HL-60 (cell line): ENCODE measurements around the gene FGF23.

ENCODE experiments used
- DNase-seq, 2 experiments: peaks; one replicate each; pipeline ENCODE4 v3.0.0-alpha.2; 2010 to 2020; ENCODE audit warnings: low read depth in 1 of 2, low spot score in 1 of 2
- H3K27ac ChIP-seq: fragments of 250-450 bp; sonication (Bioruptor Pico); replicated peaks from 2 replicates; pipeline ENCODE4 v1.5.1; 2020; ENCODE audit warnings: mild to moderate bottlenecking, moderate library complexity
- H3K27me3 ChIP-seq: fragments of 250-450 bp; sonication (Bioruptor Pico); 2 replicates; pipeline ENCODE4 v1.5.1; 2021; ENCODE audit warnings: mild to moderate bottlenecking, moderate library complexity; ENCODE audit not compliant: insufficient read depth, poor library complexity, severe bottlenecking
- H3K4me3 ChIP-seq: replicated peaks from 2 replicates; pipeline ENCODE4 v1.5.1; 2011; ENCODE audit warnings: mild to moderate bottlenecking, control low read depth, low read length; ENCODE audit not compliant: insufficient read depth
- GABPA ChIP-seq: IDR thresholded peaks from 2 replicates; pipeline ENCODE4 v1.6.1; 2012; ENCODE audit warnings: low read depth
- POLR2AphosphoS5 ChIP-seq: IDR thresholded peaks from 2 replicates; pipeline ENCODE4 v1.6.1; 2012; ENCODE audit warnings: low read depth
- SPI1 ChIP-seq: IDR thresholded peaks from 2 replicates; pipeline ENCODE4 v1.6.1; 2012; ENCODE audit warnings: low read depth, mild to moderate bottlenecking, borderline replicate concordance
- TF ChIP-seq, protein P1 (sequence below): IDR thresholded peaks from 2 replicates; pipeline ENCODE4 v1.6.1; 2012; ENCODE audit warnings: low read depth; ENCODE audit not compliant: insufficient replicate concordance
- TF ChIP-seq, protein P2 (sequence below): IDR thresholded peaks from one replicate; pipeline ENCODE4 v1.5.1; 2011; ENCODE audit warnings: low read length, control low read depth, inconsistent platforms; ENCODE audit not compliant: insufficient read depth

FGF23 gene

DNA sequence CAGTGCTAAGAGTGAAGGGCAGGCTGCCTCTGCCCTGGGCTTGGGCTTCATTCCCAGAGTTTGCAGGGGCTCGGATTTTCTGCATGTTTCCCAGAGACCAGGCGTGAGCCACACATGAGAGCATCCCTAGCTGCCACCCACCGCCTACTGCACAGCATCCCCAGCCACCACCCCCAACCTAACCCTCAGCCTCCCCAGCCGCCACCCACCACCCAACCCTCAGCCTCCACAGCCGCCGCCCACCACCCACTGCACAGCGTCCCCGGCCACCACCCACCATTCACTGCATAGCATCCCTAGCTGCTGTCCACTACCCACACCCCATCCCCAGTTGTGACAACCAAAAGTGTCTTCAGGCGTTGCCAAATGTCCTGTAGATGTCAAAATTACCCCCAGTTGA lies 43.5 kb upstream of the FGF23 start:
- Histone ChIP-seq H3K27me3 (no peaks in the 10 kb centered on the region), H3K4me3 (no peak overlapping the region), H3K27ac (no peak overlapping the region)
- TF ChIP-seq SPI1 (no peak), GABPA (no peak), POLR2AphosphoS5 (no peak)
- TF ChIP-seq, protein P1, sequence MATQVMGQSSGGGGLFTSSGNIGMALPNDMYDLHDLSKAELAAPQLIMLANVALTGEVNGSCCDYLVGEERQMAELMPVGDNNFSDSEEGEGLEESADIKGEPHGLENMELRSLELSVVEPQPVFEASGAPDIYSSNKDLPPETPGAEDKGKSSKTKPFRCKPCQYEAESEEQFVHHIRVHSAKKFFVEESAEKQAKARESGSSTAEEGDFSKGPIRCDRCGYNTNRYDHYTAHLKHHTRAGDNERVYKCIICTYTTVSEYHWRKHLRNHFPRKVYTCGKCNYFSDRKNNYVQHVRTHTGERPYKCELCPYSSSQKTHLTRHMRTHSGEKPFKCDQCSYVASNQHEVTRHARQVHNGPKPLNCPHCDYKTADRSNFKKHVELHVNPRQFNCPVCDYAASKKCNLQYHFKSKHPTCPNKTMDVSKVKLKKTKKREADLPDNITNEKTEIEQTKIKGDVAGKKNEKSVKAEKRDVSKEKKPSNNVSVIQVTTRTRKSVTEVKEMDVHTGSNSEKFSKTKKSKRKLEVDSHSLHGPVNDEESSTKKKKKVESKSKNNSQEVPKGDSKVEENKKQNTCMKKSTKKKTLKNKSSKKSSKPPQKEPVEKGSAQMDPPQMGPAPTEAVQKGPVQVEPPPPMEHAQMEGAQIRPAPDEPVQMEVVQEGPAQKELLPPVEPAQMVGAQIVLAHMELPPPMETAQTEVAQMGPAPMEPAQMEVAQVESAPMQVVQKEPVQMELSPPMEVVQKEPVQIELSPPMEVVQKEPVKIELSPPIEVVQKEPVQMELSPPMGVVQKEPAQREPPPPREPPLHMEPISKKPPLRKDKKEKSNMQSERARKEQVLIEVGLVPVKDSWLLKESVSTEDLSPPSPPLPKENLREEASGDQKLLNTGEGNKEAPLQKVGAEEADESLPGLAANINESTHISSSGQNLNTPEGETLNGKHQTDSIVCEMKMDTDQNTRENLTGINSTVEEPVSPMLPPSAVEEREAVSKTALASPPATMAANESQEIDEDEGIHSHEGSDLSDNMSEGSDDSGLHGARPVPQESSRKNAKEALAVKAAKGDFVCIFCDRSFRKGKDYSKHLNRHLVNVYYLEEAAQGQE, result no peak
- TF ChIP-seq, protein P2, sequence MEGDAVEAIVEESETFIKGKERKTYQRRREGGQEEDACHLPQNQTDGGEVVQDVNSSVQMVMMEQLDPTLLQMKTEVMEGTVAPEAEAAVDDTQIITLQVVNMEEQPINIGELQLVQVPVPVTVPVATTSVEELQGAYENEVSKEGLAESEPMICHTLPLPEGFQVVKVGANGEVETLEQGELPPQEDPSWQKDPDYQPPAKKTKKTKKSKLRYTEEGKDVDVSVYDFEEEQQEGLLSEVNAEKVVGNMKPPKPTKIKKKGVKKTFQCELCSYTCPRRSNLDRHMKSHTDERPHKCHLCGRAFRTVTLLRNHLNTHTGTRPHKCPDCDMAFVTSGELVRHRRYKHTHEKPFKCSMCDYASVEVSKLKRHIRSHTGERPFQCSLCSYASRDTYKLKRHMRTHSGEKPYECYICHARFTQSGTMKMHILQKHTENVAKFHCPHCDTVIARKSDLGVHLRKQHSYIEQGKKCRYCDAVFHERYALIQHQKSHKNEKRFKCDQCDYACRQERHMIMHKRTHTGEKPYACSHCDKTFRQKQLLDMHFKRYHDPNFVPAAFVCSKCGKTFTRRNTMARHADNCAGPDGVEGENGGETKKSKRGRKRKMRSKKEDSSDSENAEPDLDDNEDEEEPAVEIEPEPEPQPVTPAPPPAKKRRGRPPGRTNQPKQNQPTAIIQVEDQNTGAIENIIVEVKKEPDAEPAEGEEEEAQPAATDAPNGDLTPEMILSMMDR, result no peak
- DNase-seq, result no peak

DNA sequence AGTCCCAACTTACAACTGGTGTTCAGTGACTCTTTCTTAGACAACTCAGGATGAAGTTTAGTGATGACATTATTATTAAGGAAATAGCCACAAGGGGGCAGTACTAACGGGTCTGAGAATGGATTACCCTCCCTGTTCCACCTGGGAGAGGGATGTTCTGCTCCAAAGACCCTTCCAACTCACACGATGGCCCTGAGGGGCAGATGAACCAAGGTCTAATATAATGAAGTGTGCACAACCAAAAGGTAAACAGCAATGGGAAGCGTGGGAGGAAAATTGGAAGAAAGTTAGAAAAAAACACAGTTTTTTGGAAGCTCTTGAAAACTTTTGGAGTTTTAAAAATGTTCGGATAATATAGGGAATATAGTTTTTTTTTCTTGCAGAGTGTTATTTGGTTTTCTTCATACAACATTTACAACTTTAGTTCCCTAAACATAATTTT lies 42.1 kb upstream of the FGF23 start:
- H3K27me3 ChIP-seq, result no peaks in the 10 kb centered on the region
- TF ChIP-seq, protein P2, result peak; percentile 14
- TF ChIP-seq, protein P1, result no peak
- H3K27ac ChIP-seq, result no peak overlapping the region
- no peak overlapping the region for H3K4me3 ChIP-seq
- DNase-seq, result peak; percentile 20 to 29

DNA sequence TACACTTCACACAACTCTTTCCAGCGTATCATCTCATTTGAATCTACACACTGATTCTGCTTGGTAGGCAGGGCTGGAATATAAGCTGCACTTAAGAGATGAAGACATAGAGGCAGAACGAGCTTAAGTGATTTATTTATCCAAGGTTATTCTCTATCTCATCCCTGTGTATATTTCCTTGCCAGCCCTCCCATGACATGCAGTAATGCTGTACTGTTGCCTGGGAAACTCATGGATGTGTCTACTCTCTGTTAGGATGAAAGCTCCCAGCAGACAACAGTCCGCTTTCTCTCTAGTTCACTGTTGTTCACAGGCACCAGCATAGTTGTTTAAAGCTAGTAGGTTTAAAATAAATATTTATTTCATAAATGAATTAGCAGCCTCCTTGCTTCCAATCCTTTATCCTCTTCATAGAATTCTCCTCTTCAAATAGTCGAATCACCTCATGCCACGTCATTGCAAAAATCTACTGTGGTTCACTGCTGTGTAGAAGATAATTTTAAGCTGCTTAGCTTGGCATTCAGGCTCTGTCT lies 40.7 kb upstream of the FGF23 start:
- H3K27me3 ChIP-seq, result no peaks in the 10 kb centered on the region
- no peak overlapping the region for H3K4me3 ChIP-seq
- TF ChIP-seq, protein P2, result no peak
- TF ChIP-seq SPI1 (no peak), GABPA (no peak), POLR2AphosphoS5 (no peak)
- TF ChIP-seq, protein P1, result no peak
- no peak for DNase-seq
- no peak overlapping the region for H3K27ac ChIP-seq
